Measurements from ENCODE around the gene WFDC5. TPM values are rescaled to one million over a fixed set of nuclear protein-coding genes. Genes with fewer than 3 reads are reported as not detected.
"Not testable (repeated sequence)": the region's sequence is repeated elsewhere in the genome, so short reads cannot be mapped to it uniquely, and the experiment has no call there.

The WFDC5 gene
- not detected in 2 replicates for total RNA-seq (2012; rRNA removed)

- Histone ChIP-seq H3K4me2 (ENCODE audit: low read length) (no peak within 1 kb of the TSS), H3K36me3 (ENCODE audit: insufficient read depth, low read length) (no peaks in the 10 kb centered on the region), H3K9ac (ENCODE audit: low read depth, low read length) (no peak within 1 kb of the TSS), H3K27me3 (ENCODE audit: control insufficient read depth, insufficient read depth, low read length) (peaks cover 53% of the 10 kb centered on the region), H3K9me3 (replicated peaks; ENCODE audit: low read length) (no peaks in the 10 kb centered on the region), H3K4me3 (ENCODE audit: low read length) (no peak within 1 kb of the TSS), H3K4me1 (ENCODE audit: control insufficient read depth, insufficient read depth, low read length) (no peaks in the 10 kb centered on the region)
Observed at GRCh38 chr20:45114465-45115385, at the start of gene WFDC5. Gene WFDC5 (minus strand): TSS chr20:45115174. CDS start chr20:45115083, 91 bp downstream.

GRCh38 chr20:45163083-45163803 lies 48.3 kb upstream of the WFDC5 start:
- Histone ChIP-seq H3K4me1 (ENCODE audit: control insufficient read depth, insufficient read depth, low read length) (no peaks in the 10 kb centered on the region), H3K27me3 (ENCODE audit: control insufficient read depth, insufficient read depth, low read length) (peaks cover 22% of the 10 kb centered on the region), H3K4me2 (ENCODE audit: low read length) (no peak overlapping the region), H3K36me3 (ENCODE audit: insufficient read depth, low read length) (no peaks in the 10 kb centered on the region), H3K9me3 (replicated peaks; ENCODE audit: low read length) (no peaks in the 10 kb centered on the region), H3K9ac (ENCODE audit: low read depth, low read length) (no peak overlapping the region), H3K4me3 (ENCODE audit: low read length) (no peak overlapping the region)

- Histone ChIP-seq H3K4me3 (ENCODE audit: low read length) (no peak overlapping the region), H3K9me3 (replicated peaks; ENCODE audit: low read length) (no peaks in the 10 kb centered on the region), H3K4me2 (ENCODE audit: low read length) (no peak overlapping the region), H3K9ac (ENCODE audit: low read depth, low read length) (no peak overlapping the region), H3K27me3 (ENCODE audit: control insufficient read depth, insufficient read depth, low read length) (peaks cover 36% of the 10 kb centered on the region), H3K4me1 (ENCODE audit: control insufficient read depth, insufficient read depth, low read length) (no peaks in the 10 kb centered on the region), H3K36me3 (ENCODE audit: insufficient read depth, low read length) (no peaks in the 10 kb centered on the region)
Observed at GRCh38 chr20:45157962-45158361, 43.0 kb upstream of the WFDC5 start.

GRCh38 chr20:45156713-45157112 lies 41.7 kb upstream of the WFDC5 start:
- H3K4me2 ChIP-seq (ENCODE audit: low read length): no peak overlapping the region
- no peaks in the 10 kb centered on the region for H3K9me3 ChIP-seq (replicated peaks; ENCODE audit: low read length)
- H3K27me3 ChIP-seq (ENCODE audit: control insufficient read depth, insufficient read depth, low read length): peaks cover 48% of the 10 kb centered on the region
- H3K4me3 ChIP-seq (ENCODE audit: low read length): no peak overlapping the region
- no peaks in the 10 kb centered on the region for H3K4me1 ChIP-seq (ENCODE audit: control insufficient read depth, insufficient read depth, low read length)
- H3K36me3 ChIP-seq (ENCODE audit: insufficient read depth, low read length): no peaks in the 10 kb centered on the region
- no peak overlapping the region for H3K9ac ChIP-seq (ENCODE audit: low read depth, low read length)

GRCh38 chr20:45154794-45155193 lies 39.8 kb upstream of the WFDC5 start:
- not testable (repeated sequence) for H3K4me3 ChIP-seq (ENCODE audit: low read length); H3K9me3 ChIP-seq (replicated peaks; ENCODE audit: low read length); H3K9ac ChIP-seq (ENCODE audit: low read depth, low read length); H3K4me2 ChIP-seq (ENCODE audit: low read length); H3K4me1 ChIP-seq (ENCODE audit: control insufficient read depth, insufficient read depth, low read length); H3K36me3 ChIP-seq (ENCODE audit: insufficient read depth, low read length)
- peaks cover 66% of the 10 kb centered on the region for H3K27me3 ChIP-seq (ENCODE audit: control insufficient read depth, insufficient read depth, low read length)

- H3K4me1 ChIP-seq (ENCODE audit: control insufficient read depth, insufficient read depth, low read length): no peaks in the 10 kb centered on the region
- H3K4me3 ChIP-seq (ENCODE audit: low read length): no peak overlapping the region
- no peak overlapping the region for H3K9ac ChIP-seq (ENCODE audit: low read depth, low read length)
- H3K36me3 ChIP-seq (ENCODE audit: insufficient read depth, low read length): no peaks in the 10 kb centered on the region
- H3K27me3 ChIP-seq (ENCODE audit: control insufficient read depth, insufficient read depth, low read length): peaks cover 70% of the 10 kb centered on the region
- H3K4me2 ChIP-seq (ENCODE audit: low read length): no peak overlapping the region
- H3K9me3 ChIP-seq (replicated peaks; ENCODE audit: low read length): no peaks in the 10 kb centered on the region
Observed at GRCh38 chr20:45154183-45154582, 39.2 kb upstream of the WFDC5 start.

GRCh38 chr20:45153752-45154151 lies 38.8 kb upstream of the WFDC5 start:
- no peak overlapping the region for H3K4me3 ChIP-seq (ENCODE audit: low read length)
- H3K4me1 ChIP-seq (ENCODE audit: control insufficient read depth, insufficient read depth, low read length): no peaks in the 10 kb centered on the region
- H3K4me2 ChIP-seq (ENCODE audit: low read length): no peak overlapping the region
- H3K36me3 ChIP-seq (ENCODE audit: insufficient read depth, low read length): no peaks in the 10 kb centered on the region
- no peaks in the 10 kb centered on the region for H3K9me3 ChIP-seq (replicated peaks; ENCODE audit: low read length)
- H3K9ac ChIP-seq (ENCODE audit: low read depth, low read length): no peak overlapping the region
- peaks cover 72% of the 10 kb centered on the region for H3K27me3 ChIP-seq (ENCODE audit: control insufficient read depth, insufficient read depth, low read length)

GRCh38 chr20:45153147-45153546 lies 38.2 kb upstream of the WFDC5 start:
- Histone ChIP-seq H3K4me3 (ENCODE audit: low read length) (no peak overlapping the region), H3K27me3 (ENCODE audit: control insufficient read depth, insufficient read depth, low read length) (peaks cover 71% of the 10 kb centered on the region), H3K9ac (ENCODE audit: low read depth, low read length) (no peak overlapping the region), H3K4me2 (ENCODE audit: low read length) (no peak overlapping the region), H3K36me3 (ENCODE audit: insufficient read depth, low read length) (no peaks in the 10 kb centered on the region), H3K9me3 (replicated peaks; ENCODE audit: low read length) (no peaks in the 10 kb centered on the region), H3K4me1 (ENCODE audit: control insufficient read depth, insufficient read depth, low read length) (no peaks in the 10 kb centered on the region)

- peaks cover 66% of the 10 kb centered on the region for H3K27me3 ChIP-seq (ENCODE audit: control insufficient read depth, insufficient read depth, low read length)
- H3K4me3 ChIP-seq (ENCODE audit: low read length): no peak overlapping the region
- no peak overlapping the region for H3K4me2 ChIP-seq (ENCODE audit: low read length)
- no peaks in the 10 kb centered on the region for H3K9me3 ChIP-seq (replicated peaks; ENCODE audit: low read length)
- no peak overlapping the region for H3K9ac ChIP-seq (ENCODE audit: low read depth, low read length)
- H3K4me1 ChIP-seq (ENCODE audit: control insufficient read depth, insufficient read depth, low read length): no peaks in the 10 kb centered on the region
- H3K36me3 ChIP-seq (ENCODE audit: insufficient read depth, low read length): no peaks in the 10 kb centered on the region
Observed at GRCh38 chr20:45152405-45152804, 37.4 kb upstream of the WFDC5 start.

- Histone ChIP-seq H3K4me2 (ENCODE audit: low read length) (no peak overlapping the region), H3K9ac (ENCODE audit: low read depth, low read length) (no peak overlapping the region), H3K27me3 (ENCODE audit: control insufficient read depth, insufficient read depth, low read length) (peaks cover 84% of the 10 kb centered on the region), H3K4me1 (ENCODE audit: control insufficient read depth, insufficient read depth, low read length) (no peaks in the 10 kb centered on the region), H3K9me3 (replicated peaks; ENCODE audit: low read length) (no peaks in the 10 kb centered on the region), H3K36me3 (ENCODE audit: insufficient read depth, low read length) (no peaks in the 10 kb centered on the region), H3K4me3 (ENCODE audit: low read length) (no peak overlapping the region)
Observed at GRCh38 chr20:45149062-45149461, 34.1 kb upstream of the WFDC5 start.

- H3K4me3 ChIP-seq (ENCODE audit: low read length): no peak overlapping the region
- H3K36me3 ChIP-seq (ENCODE audit: insufficient read depth, low read length): no peaks in the 10 kb centered on the region
- no peak overlapping the region for H3K9ac ChIP-seq (ENCODE audit: low read depth, low read length)
- H3K4me2 ChIP-seq (ENCODE audit: low read length): no peak overlapping the region
- no peaks in the 10 kb centered on the region for H3K9me3 ChIP-seq (replicated peaks; ENCODE audit: low read length)
- peaks cover 73% of the 10 kb centered on the region for H3K27me3 ChIP-seq (ENCODE audit: control insufficient read depth, insufficient read depth, low read length)
- no peaks in the 10 kb centered on the region for H3K4me1 ChIP-seq (ENCODE audit: control insufficient read depth, insufficient read depth, low read length)
Observed at GRCh38 chr20:45140836-45141235, 25.9 kb upstream of the WFDC5 start.

Data from skeletal muscle satellite cell (primary cell).